ENCODE data around the gene MATN3. TPM values are rescaled to one million over a fixed set of nuclear protein-coding genes. Genes with fewer than 3 reads are reported as not detected.

Gene MATN3
- 7.4 and 9.9 TPM in 2 replicates for total RNA-seq

GRCh38 chr2:20012282-20013125 is at the start of gene MATN3:
MATN3 (minus strand) TSS chr2:20012668; CDS start chr2:20012631, 37 bp downstream.

GRCh38 chr2:20051532-20052228 is 39.2 kb upstream of the MATN3 start, which contains the start of gene LAPTM4A:
LAPTM4A (minus strand) TSS chr2:20051628; CDS start chr2:20051520, 108 bp downstream.

GRCh38 chr2:19989667-19990415 is 22.6 kb downstream of the MATN3 start, which contains the start of gene WDR35:
WDR35 (minus strand) TSS chr2:19990105; CDS start chr2:19990015, 90 bp downstream.

Other genes starting within 250 kb of the MATN3 start
- 4.4 and 10.1 TPM in 2 replicates for gene TTC32, start 110.7 kb downstream of the MATN3 start, total RNA-seq
- gene WDR35, start 22.6 kb downstream of the MATN3 start, total RNA-seq, result 6.0 and 6.5 TPM in 2 replicates
- 93.0 and 101 TPM in 2 replicates for gene LAPTM4A, start 39.0 kb upstream of the MATN3 start, total RNA-seq
- 65.5 and 86.7 TPM in 2 replicates for gene SDC1, start 212.5 kb upstream of the MATN3 start, total RNA-seq